GM12891 (cell line): ENCODE data around the gene AUH.

Experiments used
- DNase-seq: peaks from one replicate; pipeline ENCODE4 v3.0.0; 2011; ENCODE audit warnings: low spot score; ENCODE audit not compliant: insufficient read length
- FAIRE-seq: peaks from 2 replicates; lab custom pipeline; 2011; peaks lifted over from hg19 to GRCh38; lab: Jason Lieb, UNC
- PAX5 ChIP-seq: IDR thresholded peaks from 2 replicates; pipeline ENCODE4 v1.6.1; 2011; ENCODE audit warnings: low read length, moderate library complexity, mild to moderate bottlenecking; ENCODE audit not compliant: insufficient read depth, severe bottlenecking
- POLR2A ChIP-seq: IDR thresholded peaks from 2 replicates; pipeline ENCODE4 v1.6.1; 2011; ENCODE audit warnings: low read depth, low read length, control low read depth
- POLR2AphosphoS5 ChIP-seq: IDR thresholded peaks from 2 replicates; pipeline ENCODE4 v1.6.1; 2011; ENCODE audit warnings: low read depth, low read length, control low read depth
- POU2F2 ChIP-seq: IDR thresholded peaks from 2 replicates; pipeline ENCODE4 v1.6.1; 2011; ENCODE audit warnings: low read depth, mild to moderate bottlenecking, control low read depth, low read length, moderate library complexity
- SPI1 ChIP-seq: IDR thresholded peaks from 2 replicates; pipeline ENCODE4 v1.6.1; 2011; ENCODE audit warnings: low read depth, low read length, control low read depth
- TAF1 ChIP-seq: IDR thresholded peaks from 2 replicates; pipeline ENCODE4 v1.6.1; 2011; ENCODE audit warnings: low read depth, low read length, control low read depth

AUH gene

GRCh38 chr9:91179237-91180138 is 182.2 kb downstream of the AUH start:
- FAIRE-seq (no peak), DNase-seq (no peak)
- no peak for TF ChIP-seq POU2F2
- TF ChIP-seq POLR2AphosphoS5, result no peak
- TF ChIP-seq TAF1, result no peak
- no peak for TF ChIP-seq SPI1
- no peak for TF ChIP-seq PAX5
- TF ChIP-seq POLR2A, result no peak

GRCh38 chr9:91178281-91179236 is 183.2 kb downstream of the AUH start:
- TF ChIP-seq POLR2AphosphoS5, result no peak
- no peak for TF ChIP-seq POLR2A
- TF ChIP-seq PAX5, result no peak
- no peak for TF ChIP-seq SPI1
- no peak for TF ChIP-seq POU2F2
- TF ChIP-seq TAF1, result no peak
- DNase-seq (no peak), FAIRE-seq (no peak)

- DNase-seq (no peak), FAIRE-seq (no peak)
- no peak for TF ChIP-seq POLR2A
- no peak for TF ChIP-seq POLR2AphosphoS5
- no peak for TF ChIP-seq SPI1
- TF ChIP-seq PAX5, result no peak
- TF ChIP-seq TAF1, result no peak
- no peak for TF ChIP-seq POU2F2
These were observed 183.9 kb downstream of the AUH start for GRCh38 chr9:91177661-91178280.

GRCh38 chr9:91177081-91177480 is 184.6 kb downstream of the AUH start:
- TF ChIP-seq POU2F2 (no peak), POLR2A (no peak), SPI1 (no peak), TAF1 (no peak), POLR2AphosphoS5 (no peak), PAX5 (no peak)

GRCh38 chr9:91176426-91176825 is 185.3 kb downstream of the AUH start:
- DNase-seq (no peak), FAIRE-seq (no peak)
- TF ChIP-seq POU2F2 (no peak), TAF1 (no peak), SPI1 (no peak), POLR2A (no peak)

More at GRCh38 chr9:91177081-91177480, 184.6 kb downstream of the AUH start:
- no peak for FAIRE-seq
- no peak for DNase-seq

- DNase-seq, result no peak
- TF ChIP-seq SPI1 (no peak), TAF1 (no peak), POLR2A (no peak), POU2F2 (no peak), POLR2AphosphoS5 (no peak), PAX5 (no peak)
- no peak for FAIRE-seq
These were observed 186.9 kb downstream of the AUH start for GRCh38 chr9:91174772-91175171.

GRCh38 chr9:91172329-91172728 is 189.4 kb downstream of the AUH start:
- DNase-seq (no peak), FAIRE-seq (no peak)
- no peak for TF ChIP-seq POLR2AphosphoS5
- no peak for TF ChIP-seq PAX5
- TF ChIP-seq POLR2A, result no peak
- no peak for TF ChIP-seq POU2F2
- TF ChIP-seq SPI1, result no peak
- no peak for TF ChIP-seq TAF1

GRCh38 chr9:91170951-91171350 is 190.8 kb downstream of the AUH start:
- FAIRE-seq (no peak), DNase-seq (no peak)
- TF ChIP-seq POU2F2 (no peak), TAF1 (no peak), POLR2AphosphoS5 (no peak), PAX5 (no peak), POLR2A (no peak)

GRCh38 chr9:91166796-91167366 is 194.8 kb downstream of the AUH start:
- FAIRE-seq, result no peak
- no peak for DNase-seq
- TF ChIP-seq SPI1 (no peak), PAX5 (no peak), POLR2A (no peak), POU2F2 (no peak), TAF1 (no peak), POLR2AphosphoS5 (no peak)
